B cell (primary cell): Measurements from ENCODE around the gene KLRC2. TPM values are rescaled to one million over a fixed set of nuclear protein-coding genes. Genes with fewer than 3 reads are reported as not detected.
A peak's percentile ranks its signal among the peaks of the same experiment; 100 is the strongest.
"Not testable (repeated sequence)": the region's sequence is repeated elsewhere in the genome, so short reads cannot be mapped to it uniquely, and the experiment has no call there.

Source experiments
- ATAC-seq: fragments of 200-7000 bp; cut with Tn5 transposase; one replicate; pipeline ENCODE4 v1.10.0; 2021; ENCODE audit warnings: low read depth, mild to moderate bottlenecking, moderate number of reproducible peaks, moderate library complexity
- CTCF ChIA-PET: fragments of 350-600 bp; sonication (Branson Sonifier 250); formaldehyde crosslinking; loops from one replicate; lab custom pipeline; 2021; ENCODE audit warnings: antibody characterized with exemption, inconsistent platforms; lab: Charles Lee
- POLR2A ChIA-PET: fragments of 350-600 bp; sonication (Branson Sonifier 250); formaldehyde crosslinking; loops from one replicate; lab custom pipeline; 2021; ENCODE audit warnings: antibody characterized with exemption; lab: Charles Lee
- DNase-seq: peaks from one replicate; pipeline ENCODE4 v3.0.0; 2013
- H2AFZ ChIP-seq: 2 replicates; pipeline ENCODE4 v1.6.1; 2012; ENCODE audit warnings: mild to moderate bottlenecking, low read depth, low read length; ENCODE audit not compliant: insufficient read depth, poor library complexity, severe bottlenecking
- H3K27ac ChIP-seq, 2 donors: 1 replicate in 1 of 2; 2 replicates in 1 of 2; pipeline ENCODE4 v1.5.1; 2012 to 2013; ENCODE audit warnings: low read length in 2 of 2, mild to moderate bottlenecking in 2 of 2, moderate library complexity in 1 of 2
- H3K27me3 ChIP-seq, 4 experiments: fragments of 200-600 bp in 1 of 4; sonication (generic) in 1 of 4; replicated peaks in 1 of 4; 1 replicate in 2 of 4; 2 replicates in 2 of 4; pipeline versions ENCODE4 v1.6.1 to v1.7.0; 2013 to 2016; ENCODE audit warnings: low read length in 3 of 4, mild to moderate bottlenecking in 2 of 4, mixed read lengths in 1 of 4, moderate library complexity in 1 of 4; ENCODE audit not compliant: insufficient read depth in 4 of 4, control insufficient read depth in 3 of 4; ENCODE audit errors: control extremely low read depth in 1 of 4
- H3K36me3 ChIP-seq, 2 experiments: replicated peaks in 1 of 2; 1 replicate in 1 of 2; 2 replicates in 1 of 2; pipeline versions ENCODE4 v1.6.1 to v1.7.1; 2013; ENCODE audit warnings: low read length in 1 of 2; ENCODE audit not compliant: insufficient read depth in 2 of 2, control insufficient read depth in 1 of 2; ENCODE audit errors: control extremely low read depth in 1 of 2, extremely low read depth in 1 of 2
- H3K4me1 ChIP-seq, 2 donors: fragments of 200-600 bp in 1 of 2; sonication (generic) in 1 of 2; 1 replicate in 1 of 2; 2 replicates in 1 of 2; pipeline versions ENCODE4 v1.5.1 to v1.6.1; 2013 to 2017; ENCODE audit warnings: low read length in 2 of 2; ENCODE audit not compliant: control insufficient read depth in 2 of 2, insufficient read depth in 2 of 2
- H3K4me2 ChIP-seq: replicated peaks from 2 replicates; pipeline ENCODE3; 2012; ENCODE audit warnings: mild to moderate bottlenecking, low read depth, low read length; ENCODE audit not compliant: poor library complexity, severe bottlenecking
- H3K4me3 ChIP-seq, 5 experiments: fragments of 200-600 bp in 1 of 5; sonication (generic) in 1 of 5; 1 replicate in 3 of 5; 2 replicates in 2 of 5; pipeline versions ENCODE4 v1.5.1 to v1.7.0; 2011 to 2016; ENCODE audit warnings: low read length in 4 of 5, mild to moderate bottlenecking in 4 of 5, low read depth in 2 of 5, control low read depth in 1 of 5, moderate library complexity in 1 of 5; ENCODE audit not compliant: insufficient read depth in 1 of 5; ENCODE audit errors: control extremely low read depth in 1 of 5, extremely low read depth in 1 of 5
- H3K79me2 ChIP-seq: fragments of 200-600 bp; sonication (generic); one replicate; pipeline ENCODE4 v1.6.0; 2016; ENCODE audit warnings: low read length; ENCODE audit not compliant: control insufficient read depth, insufficient read depth
- H3K9ac ChIP-seq: fragments of 200-600 bp; sonication (generic); 2 replicates; pipeline ENCODE4 v1.6.1; 2017; ENCODE audit warnings: mild to moderate bottlenecking, low read length, moderate library complexity
- H3K9me3 ChIP-seq, 3 donors: one replicate each; pipeline versions ENCODE4 v1.6.1 to v1.7.1; 2013; ENCODE audit warnings: low read length in 2 of 3; ENCODE audit not compliant: control insufficient read depth in 2 of 3, insufficient read depth in 1 of 3; ENCODE audit errors: control extremely low read depth in 1 of 3
- H4K20me1 ChIP-seq: 2 replicates; pipeline ENCODE4 v1.6.0; 2012; ENCODE audit warnings: mild to moderate bottlenecking, low read length; ENCODE audit not compliant: insufficient read depth, control insufficient read depth, poor library complexity, severe bottlenecking
- H3K27ac Mint-ChIP-seq: one replicate; pipeline ENCODE4 v1.8.0; 2021; ENCODE audit warnings: mixed read lengths
- H3K27me3 Mint-ChIP-seq: one replicate; pipeline ENCODE4 v1.8.0; 2021; ENCODE audit warnings: mixed read lengths
- H3K4me1 Mint-ChIP-seq: one replicate; pipeline ENCODE4 v1.8.0; 2021; ENCODE audit warnings: mixed read lengths
- H3K4me3 Mint-ChIP-seq: one replicate; pipeline ENCODE4 v1.8.0; 2021; ENCODE audit warnings: mixed read lengths
- H3K9me3 Mint-ChIP-seq: one replicate; pipeline ENCODE4 v1.8.0; 2022; ENCODE audit warnings: mixed read lengths; ENCODE audit not compliant: insufficient read depth
- WGBS: methylation state at CpG from one replicate; pipeline ENCODE4 v1.1.5; 2013; ENCODE audit warnings: missing lambda C conversion rate; ENCODE audit not compliant: insufficient coverage; 5-methylcytosine and 5-hydroxymethylcytosine counted together
- intact Hi-C: fragments of 100-400 bp; cut with micrococcal nuclease; formaldehyde crosslinking; loops from one replicate; pipeline ENCODE4 v1.10.0; 2022
- polyA minus RNA-seq: library from RNA; depleted of rRNA, polyadenylated mRNA; stranded (reverse); fragments of >200 nt; gene quantifications from 2 replicates; pipeline ENCODE4 v1.2.3, GENCODE V29; 2012
- polyA plus RNA-seq: library from polyadenylated mRNA; depleted of rRNA; stranded (reverse); fragments of >200 nt; gene quantifications from 2 replicates; pipeline ENCODE4 v1.2.3, GENCODE V29; 2012
- total RNA-seq, 2 donors: library from RNA; stranded (reverse); fragments of 120-200 nt in 1 of 2; gene quantifications; 1 replicate in 1 of 2; 2 replicates in 1 of 2; pipeline versions ENCODE4 v1.2.3 to v1.2.4, GENCODE V29; 2013 to 2022

Gene KLRC2
- total RNA-seq (0.59 TPM in 1 of 2 replicates, not detected in the other), polyA plus RNA-seq (0.21 and 0.25 TPM in 2 replicates), polyA minus RNA-seq (not detected in 2 replicates)
- total RNA-seq (2013), result 0.44 TPM

DNA sequence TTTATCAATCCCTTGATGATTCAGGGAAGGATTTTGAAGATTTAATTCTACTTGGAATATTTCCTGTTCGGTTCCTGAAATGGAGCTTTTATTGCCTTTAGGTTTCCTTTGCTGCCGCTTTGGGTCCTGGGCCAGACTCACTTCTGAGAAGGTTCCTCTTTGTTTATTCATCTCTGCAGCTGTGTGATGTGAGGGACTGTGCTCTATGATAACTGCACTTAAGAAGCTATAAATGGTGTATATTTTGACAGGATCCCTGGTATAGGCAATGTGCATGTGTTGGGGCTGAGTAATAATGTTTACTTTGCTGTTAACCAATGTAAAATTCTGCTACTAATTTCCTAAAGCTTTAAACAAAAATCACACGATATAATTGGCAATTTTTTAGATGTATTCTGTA, at the start of gene KLRC2:
Gene KLRC2 (minus strand): TSS at position 195 of the 400 bp plus-strand sequence. CDS start 24 bp downstream, at position 171.
- ATAC-seq, H3K27me3 ChIP-seq, H3K4me1 ChIP-seq, H3K27me3 Mint-ChIP-seq, H3K79me2 ChIP-seq, H2AFZ ChIP-seq, H3K4me3 ChIP-seq, H3K27ac Mint-ChIP-seq, DNase-seq, H3K27ac ChIP-seq, POLR2A ChIA-PET, H3K9me3 ChIP-seq, CTCF ChIA-PET, H3K9ac ChIP-seq, intact Hi-C loops, H3K4me3 Mint-ChIP-seq, H3K9me3 Mint-ChIP-seq, H3K4me1 Mint-ChIP-seq, H3K36me3 ChIP-seq, H4K20me1 ChIP-seq, H3K4me2 ChIP-seq: not testable (repeated sequence)
- no CpG with 5 or more reads among the region's 3 CpGs for WGBS

DNA sequence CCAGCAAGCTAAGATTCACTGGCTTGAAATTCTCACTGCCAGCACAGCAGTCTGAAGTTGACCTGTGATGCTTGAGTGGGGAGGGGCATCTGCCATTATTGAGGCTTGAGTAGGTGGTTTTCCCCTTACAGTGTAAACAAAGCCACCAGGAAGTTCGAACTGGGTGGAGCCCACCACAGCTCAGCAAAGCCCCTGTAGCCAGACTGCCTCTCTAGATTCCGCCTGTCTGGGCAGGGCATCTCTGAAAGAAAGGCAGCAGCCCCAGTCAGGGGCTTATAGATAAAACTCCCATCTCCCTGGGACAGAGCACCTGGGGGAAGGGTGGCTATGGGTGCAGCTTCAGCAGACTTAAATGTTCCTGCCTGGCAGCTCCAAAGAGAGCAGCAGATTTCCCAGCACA, 46.1 kb upstream of the KLRC2 start:
- POLR2A ChIA-PET, H3K27me3 ChIP-seq, H3K4me3 Mint-ChIP-seq, H3K4me2 ChIP-seq, H3K4me1 Mint-ChIP-seq, ATAC-seq, H3K9me3 Mint-ChIP-seq, H3K79me2 ChIP-seq, H3K27ac ChIP-seq, H3K9ac ChIP-seq, H4K20me1 ChIP-seq, CTCF ChIA-PET, H2AFZ ChIP-seq, H3K4me3 ChIP-seq, intact Hi-C loops, H3K36me3 ChIP-seq, H3K9me3 ChIP-seq, H3K27ac Mint-ChIP-seq: not testable (repeated sequence)
- peaks cover 24% of the 10 kb centered on the region for H3K27me3 Mint-ChIP-seq
- H3K4me1 ChIP-seq, result peaks cover 5 to 11% of the 10 kb centered on the region in 2 donors
- no CpG with 5 or more reads among the region's 2 CpGs for WGBS
- DNase-seq, result peak; percentile 8

DNA sequence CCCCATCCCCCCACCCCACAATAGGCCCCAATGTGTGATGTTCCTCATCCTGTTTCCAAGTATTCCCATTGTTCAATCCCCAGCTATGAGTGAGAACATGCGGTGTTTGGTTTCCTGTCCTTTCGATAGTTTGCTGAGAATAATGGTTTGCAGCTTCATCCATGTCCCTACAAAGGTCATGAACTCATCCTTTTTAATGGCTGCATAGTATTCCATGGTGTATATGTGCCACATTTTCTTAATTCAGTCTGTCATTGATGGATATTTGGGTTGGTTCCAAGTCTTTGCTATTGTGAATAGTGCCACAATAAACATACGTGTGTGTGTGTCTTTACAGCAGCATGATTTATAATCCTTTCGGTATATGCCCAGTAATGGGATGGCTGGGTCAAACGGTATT, 37.0 kb upstream of the KLRC2 start:
- ATAC-seq, H4K20me1 ChIP-seq, intact Hi-C loops, H3K27ac Mint-ChIP-seq, H3K4me3 Mint-ChIP-seq, H3K4me2 ChIP-seq, H3K36me3 ChIP-seq, H3K9me3 ChIP-seq, H3K27me3 ChIP-seq, H3K79me2 ChIP-seq, CTCF ChIA-PET, POLR2A ChIA-PET, H3K4me3 ChIP-seq, H3K4me1 Mint-ChIP-seq, H3K27me3 Mint-ChIP-seq, H3K27ac ChIP-seq, H3K9me3 Mint-ChIP-seq, DNase-seq, H3K4me1 ChIP-seq, H3K9ac ChIP-seq, H2AFZ ChIP-seq: not testable (repeated sequence)
- no CpG with 5 or more reads among the region's 5 CpGs for WGBS
